ENCODE results near the gene LPCAT1. TPM values are rescaled to one million over a fixed set of nuclear protein-coding genes. Genes with fewer than 3 reads are reported as not detected.

LPCAT1 gene
- total and polyA plus RNA-seq, 10 of the 15 experiments (the other 5 are each of a cell fraction or from before 2014, with no cell fraction given): 2.3 to 109 (median 72.7) TPM

DNA sequence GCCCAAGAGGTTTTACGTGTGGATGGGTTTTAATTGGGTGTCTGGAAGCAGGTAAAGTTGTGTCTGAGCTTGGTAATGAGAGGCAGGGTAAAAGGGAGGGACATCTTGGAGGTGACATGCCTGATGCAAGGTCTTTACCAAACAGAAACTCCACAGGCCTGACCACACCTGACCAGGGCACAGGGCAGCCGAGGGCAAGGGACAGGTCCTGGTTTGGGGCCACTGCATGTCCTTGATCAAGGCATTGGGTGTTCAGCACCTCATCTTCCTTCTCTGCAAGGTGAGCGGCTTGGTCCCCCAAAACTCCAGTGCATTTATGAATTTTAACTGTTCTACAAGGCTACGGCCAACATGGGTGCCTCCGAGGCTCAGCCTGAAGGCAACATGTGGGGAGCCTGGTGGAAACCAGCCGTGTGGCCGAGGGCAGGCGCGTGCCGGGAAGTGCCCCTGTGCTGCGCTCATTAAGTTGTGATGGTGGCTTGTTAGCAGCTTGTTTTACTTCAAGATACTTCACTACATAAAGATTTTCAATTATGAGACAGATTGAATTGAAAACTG lies 30.7 kb upstream of the LPCAT1 start:
- Histone ChIP-seq H3K4me1 (ENCODE audit: control insufficient read depth, insufficient read depth, low read length) (no peaks in the 10 kb centered on the region), H3K27me3 (replicated peaks in 1 of 2; ENCODE audit: control insufficient read depth in 2 of 2, insufficient read depth in 2 of 2, low read length in 1 of 2) (no peaks in the 10 kb centered on the region; a peak in 1 of 4 replicates), H3K4me3 (no peak overlapping the region), H3K27ac (ENCODE audit: control insufficient read depth, insufficient read depth) (no peak overlapping the region), H3K79me2 (ENCODE audit: control insufficient read depth, insufficient read depth, low read length) (no peaks in the 10 kb centered on the region), H3K9ac (ENCODE audit: control insufficient read depth, insufficient read depth, low read length) (no peak overlapping the region), H4K20me1 (ENCODE audit: control insufficient read depth, insufficient read depth) (no peaks in the 10 kb centered on the region), H3K36me3 (ENCODE audit: control insufficient read depth in 2 of 2, insufficient read depth in 2 of 2, low read length in 1 of 2) (no peaks in the 10 kb centered on the region), H3K9me3 (replicated peaks; ENCODE audit: control insufficient read depth, insufficient read depth, low read length) (no peaks in the 10 kb centered on the region), H2AFZ (ENCODE audit: control insufficient read depth, low read depth, low read length) (no peak overlapping the region), H3K4me2 (ENCODE audit: control insufficient read depth, insufficient read depth) (no peak overlapping the region)
- SMC1A ChIA-PET (ENCODE audit: uncharacterized antibody, unreplicated experiment): interaction anchor here (1.1 kb wide), 1 partner anchor 90 kb away, joined by 3 read pairs; no protein-coding TSS in a partner anchor
- intact Hi-C loops (cut with micrococcal nuclease; ENCODE audit: unreplicated experiment) (no loop called here), in situ Hi-C loops (cut with MboI) (no loop called here)
- no peak for ATAC-seq
- DNase-seq (ENCODE audit: low read depth, low spot score): no peak
- no TSS peak for BruUV-seq (replicated peaks)
- 49% methylated on average over 11 of the region's 11 CpGs for WGBS (ENCODE audit: insufficient coverage, insufficient replicate concordance, low lambda C conversion rate, missing lambda C conversion rate)
- TF ChIP-seq RBBP5 (conservative IDR thresholded peaks at IDR 0.05): no peak
- no peak for TF ChIP-seq SPI1 (IDR thresholded peaks at IDR 0.05; ENCODE audit: borderline replicate concordance, insufficient read depth, low read depth, low read length)
- TF ChIP-seq, protein P1, sequence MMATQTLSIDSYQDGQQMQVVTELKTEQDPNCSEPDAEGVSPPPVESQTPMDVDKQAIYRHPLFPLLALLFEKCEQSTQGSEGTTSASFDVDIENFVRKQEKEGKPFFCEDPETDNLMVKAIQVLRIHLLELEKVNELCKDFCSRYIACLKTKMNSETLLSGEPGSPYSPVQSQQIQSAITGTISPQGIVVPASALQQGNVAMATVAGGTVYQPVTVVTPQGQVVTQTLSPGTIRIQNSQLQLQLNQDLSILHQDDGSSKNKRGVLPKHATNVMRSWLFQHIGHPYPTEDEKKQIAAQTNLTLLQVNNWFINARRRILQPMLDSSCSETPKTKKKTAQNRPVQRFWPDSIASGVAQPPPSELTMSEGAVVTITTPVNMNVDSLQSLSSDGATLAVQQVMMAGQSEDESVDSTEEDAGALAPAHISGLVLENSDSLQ (IDR thresholded peaks at IDR 0.05): no peak
- TF ChIP-seq, protein P2, sequence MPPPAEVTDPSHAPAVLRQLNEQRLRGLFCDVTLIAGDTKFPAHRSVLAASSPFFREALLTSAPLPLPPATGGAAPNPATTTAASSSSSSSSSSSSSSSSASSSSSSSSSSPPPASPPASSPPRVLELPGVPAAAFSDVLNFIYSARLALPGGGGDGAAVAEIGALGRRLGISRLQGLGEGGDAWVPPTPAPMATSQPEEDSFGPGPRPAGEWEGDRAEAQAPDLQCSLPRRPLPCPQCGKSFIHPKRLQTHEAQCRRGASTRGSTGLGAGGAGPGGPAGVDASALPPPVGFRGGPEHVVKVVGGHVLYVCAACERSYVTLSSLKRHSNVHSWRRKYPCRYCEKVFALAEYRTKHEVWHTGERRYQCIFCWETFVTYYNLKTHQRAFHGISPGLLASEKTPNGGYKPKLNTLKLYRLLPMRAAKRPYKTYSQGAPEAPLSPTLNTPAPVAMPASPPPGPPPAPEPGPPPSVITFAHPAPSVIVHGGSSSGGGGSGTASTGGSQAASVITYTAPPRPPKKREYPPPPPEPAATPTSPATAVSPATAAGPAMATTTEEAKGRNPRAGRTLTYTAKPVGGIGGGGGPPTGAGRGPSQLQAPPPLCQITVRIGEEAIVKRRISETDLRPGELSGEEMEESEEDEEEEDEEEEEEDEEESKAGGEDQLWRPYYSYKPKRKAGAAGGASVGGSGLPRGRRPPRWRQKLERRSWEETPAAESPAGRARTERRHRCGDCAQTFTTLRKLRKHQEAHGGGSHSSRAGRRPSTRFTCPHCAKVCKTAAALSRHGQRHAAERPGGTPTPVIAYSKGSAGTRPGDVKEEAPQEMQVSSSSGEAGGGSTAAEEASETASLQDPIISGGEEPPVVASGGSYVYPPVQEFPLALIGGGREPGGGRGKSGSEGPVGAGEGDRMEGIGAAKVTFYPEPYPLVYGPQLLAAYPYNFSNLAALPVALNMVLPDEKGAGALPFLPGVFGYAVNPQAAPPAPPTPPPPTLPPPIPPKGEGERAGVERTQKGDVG (CRISPR knock-in tag; IDR thresholded peaks at IDR 0.05): no peak
- TF ChIP-seq, protein P3, sequence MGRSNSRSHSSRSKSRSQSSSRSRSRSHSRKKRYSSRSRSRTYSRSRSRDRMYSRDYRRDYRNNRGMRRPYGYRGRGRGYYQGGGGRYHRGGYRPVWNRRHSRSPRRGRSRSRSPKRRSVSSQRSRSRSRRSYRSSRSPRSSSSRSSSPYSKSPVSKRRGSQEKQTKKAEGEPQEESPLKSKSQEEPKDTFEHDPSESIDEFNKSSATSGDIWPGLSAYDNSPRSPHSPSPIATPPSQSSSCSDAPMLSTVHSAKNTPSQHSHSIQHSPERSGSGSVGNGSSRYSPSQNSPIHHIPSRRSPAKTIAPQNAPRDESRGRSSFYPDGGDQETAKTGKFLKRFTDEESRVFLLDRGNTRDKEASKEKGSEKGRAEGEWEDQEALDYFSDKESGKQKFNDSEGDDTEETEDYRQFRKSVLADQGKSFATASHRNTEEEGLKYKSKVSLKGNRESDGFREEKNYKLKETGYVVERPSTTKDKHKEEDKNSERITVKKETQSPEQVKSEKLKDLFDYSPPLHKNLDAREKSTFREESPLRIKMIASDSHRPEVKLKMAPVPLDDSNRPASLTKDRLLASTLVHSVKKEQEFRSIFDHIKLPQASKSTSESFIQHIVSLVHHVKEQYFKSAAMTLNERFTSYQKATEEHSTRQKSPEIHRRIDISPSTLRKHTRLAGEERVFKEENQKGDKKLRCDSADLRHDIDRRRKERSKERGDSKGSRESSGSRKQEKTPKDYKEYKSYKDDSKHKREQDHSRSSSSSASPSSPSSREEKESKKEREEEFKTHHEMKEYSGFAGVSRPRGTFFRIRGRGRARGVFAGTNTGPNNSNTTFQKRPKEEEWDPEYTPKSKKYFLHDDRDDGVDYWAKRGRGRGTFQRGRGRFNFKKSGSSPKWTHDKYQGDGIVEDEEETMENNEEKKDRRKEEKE (IDR thresholded peaks at IDR 0.05): no peak
- TF ChIP-seq IRF4 (IDR thresholded peaks at IDR 0.05; ENCODE audit: low read depth, low read length): no peak
- TF ChIP-seq BACH1 (IDR thresholded peaks at IDR 0.05; ENCODE audit: borderline replicate concordance): no peak
- no peak for TF ChIP-seq ZNF207 (IDR thresholded peaks at IDR 0.05; ENCODE audit: borderline replicate concordance)
- FAIRE-seq: no peak
- POLR2A ChIA-PET: no interaction called here
- CTCF ChIA-PET: interaction anchor here (1.9 kb wide), 1 partner anchor 19 kb away, joined by 4 read pairs; no protein-coding TSS in a partner anchor
- RAD21 ChIA-PET (ENCODE audit: unreplicated experiment): no interaction called here
